Activated naive CD4-positive, alpha-beta T cell treated with anti-CD3 and anti-CD28 coated beads for 36 hours (primary cell): Measurements from ENCODE around the gene FOXG1. TPM values are rescaled to one million over a fixed set of nuclear protein-coding genes. Genes with fewer than 3 reads are reported as not detected.

Experiments
- CTCF ChIA-PET: fragments of 350-600 bp; sonication (Branson Sonifier 250); formaldehyde crosslinking; loops from one replicate; lab custom pipeline; 2021; ENCODE audit warnings: antibody characterized with exemption; lab: Charles Lee
- DNase-seq: peaks from one replicate; pipeline ENCODE4 v3.0.0-alpha.2; 2020
- H3K27ac Mint-ChIP-seq: one replicate; pipeline ENCODE4 v1.8.0; 2021; ENCODE audit warnings: mild to moderate bottlenecking, mixed read lengths
- H3K27me3 Mint-ChIP-seq: one replicate; pipeline ENCODE4 v1.8.0; 2021; ENCODE audit warnings: low read depth, mixed read lengths
- H3K36me3 Mint-ChIP-seq: one replicate; pipeline ENCODE4 v1.8.0; 2021; ENCODE audit warnings: low read depth, mixed read lengths
- H3K4me1 Mint-ChIP-seq: one replicate; pipeline ENCODE4 v1.8.0; 2021; ENCODE audit warnings: low read depth, mixed read lengths
- H3K4me3 Mint-ChIP-seq: one replicate; pipeline ENCODE4 v1.8.0; 2021; ENCODE audit warnings: mild to moderate bottlenecking, moderate library complexity, mixed read lengths
- H3K9me3 Mint-ChIP-seq: one replicate; pipeline ENCODE4 v1.8.0; 2021; ENCODE audit warnings: mixed read lengths
- intact Hi-C: fragments of 100-400 bp; cut with micrococcal nuclease; formaldehyde crosslinking; loops from one replicate; pipeline ENCODE4 v1.15.1; 2023
- total RNA-seq, 2 experiments: library from RNA; stranded (reverse); gene quantifications; one replicate each; pipeline ENCODE4 v1.2.3, GENCODE V29; 2021

Gene FOXG1
- total RNA-seq, 2 experiments from 2014 or later, result not detected

DNA sequence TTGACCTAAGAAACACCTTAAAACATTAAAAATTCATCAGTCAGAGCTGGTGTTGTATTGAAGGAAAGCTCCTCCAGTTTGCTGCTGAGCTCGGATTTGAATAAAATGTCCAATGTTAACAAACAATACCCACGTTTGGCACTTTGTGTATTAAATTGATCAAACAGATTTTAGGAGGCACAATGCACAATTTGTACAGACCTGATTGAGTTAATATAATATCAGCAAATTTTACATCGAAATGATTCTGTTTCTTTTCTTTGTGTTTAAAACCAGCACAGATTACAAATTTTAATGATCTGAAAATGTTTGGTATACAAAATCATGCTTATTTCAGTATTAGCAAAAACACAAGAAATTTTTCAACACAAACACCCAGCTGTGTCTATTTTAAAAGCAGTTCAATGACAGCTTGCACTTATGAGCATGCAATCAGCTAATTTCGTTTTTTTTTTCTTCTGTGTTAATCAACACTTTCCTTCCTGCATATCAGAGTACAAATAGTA, 2.8 kb upstream of the FOXG1 start:
- H3K27me3 Mint-ChIP-seq, result peaks cover 73% of the 10 kb centered on the region
- DNase-seq, result no peak
- peaks cover 22% of the 10 kb centered on the region for H3K4me1 Mint-ChIP-seq
- no peaks in the 10 kb centered on the region for H3K9me3 Mint-ChIP-seq
- peaks cover 9% of the 10 kb centered on the region for H3K36me3 Mint-ChIP-seq
- intact Hi-C loops, result no loop called here
- CTCF ChIA-PET, result interaction anchor here (0.8 kb wide), 1 partner anchor 17 kb away, joined by 3 read pairs; no protein-coding TSS in a partner anchor
- H3K27ac Mint-ChIP-seq, result no peak overlapping the region
- no peak overlapping the region for H3K4me3 Mint-ChIP-seq

DNA sequence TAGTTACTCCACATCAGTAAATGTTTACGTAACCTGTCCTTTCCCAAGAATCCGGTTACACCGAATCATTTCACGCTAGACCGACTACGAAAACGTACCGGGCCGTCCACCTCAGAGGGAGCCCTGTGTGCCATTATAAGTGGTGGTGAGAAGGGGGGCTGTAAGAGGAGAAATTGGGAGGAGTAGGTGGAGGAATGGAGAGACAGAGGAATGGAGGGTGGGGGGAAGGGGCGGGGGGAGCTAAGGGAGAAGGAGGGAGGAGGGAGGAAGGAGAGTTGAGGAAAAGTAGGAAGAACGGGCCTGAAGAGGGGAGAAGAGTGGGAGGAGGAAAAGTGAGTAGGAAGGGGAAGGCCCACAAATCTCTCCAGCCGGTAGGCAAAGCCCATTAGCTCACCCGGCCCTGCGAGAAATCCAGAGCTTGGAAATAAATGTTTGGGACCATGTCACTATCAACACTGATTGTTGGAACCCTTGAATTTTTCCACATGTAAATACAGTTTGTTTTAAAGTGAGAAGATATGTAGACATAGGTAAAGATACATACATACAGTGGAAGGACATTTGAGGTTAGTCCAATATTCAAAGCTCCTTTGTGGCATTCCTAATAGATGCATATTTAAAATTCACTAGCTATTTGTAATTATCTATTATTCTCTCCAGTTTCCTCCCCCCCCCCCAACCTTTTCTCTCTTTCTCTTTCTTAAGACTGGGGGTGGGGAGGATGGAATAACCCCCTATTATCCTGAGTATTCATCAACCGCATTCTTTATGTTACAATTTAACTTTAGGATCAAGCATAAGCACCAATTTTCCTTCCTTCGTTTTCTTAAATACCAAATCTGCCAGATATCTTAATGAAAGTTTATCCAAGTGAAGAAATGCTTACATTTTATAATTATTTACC, 2.1 kb upstream of the FOXG1 start:
- Mint-ChIP-seq H3K36me3 (peaks cover 8% of the 10 kb centered on the region), H3K9me3 (no peaks in the 10 kb centered on the region), H3K27me3 (peaks cover 74% of the 10 kb centered on the region), H3K4me3 (no peak overlapping the region), H3K27ac (no peak overlapping the region), H3K4me1 (peaks cover 22% of the 10 kb centered on the region)
- intact Hi-C loops, result no loop called here
- CTCF ChIA-PET, result interaction anchor here (0.6 to 0.8 kb wide), 2 partner anchors 16 to 735 kb away, joined by 3 read pairs; no protein-coding TSS in a partner anchor
- no peak for DNase-seq

DNA sequence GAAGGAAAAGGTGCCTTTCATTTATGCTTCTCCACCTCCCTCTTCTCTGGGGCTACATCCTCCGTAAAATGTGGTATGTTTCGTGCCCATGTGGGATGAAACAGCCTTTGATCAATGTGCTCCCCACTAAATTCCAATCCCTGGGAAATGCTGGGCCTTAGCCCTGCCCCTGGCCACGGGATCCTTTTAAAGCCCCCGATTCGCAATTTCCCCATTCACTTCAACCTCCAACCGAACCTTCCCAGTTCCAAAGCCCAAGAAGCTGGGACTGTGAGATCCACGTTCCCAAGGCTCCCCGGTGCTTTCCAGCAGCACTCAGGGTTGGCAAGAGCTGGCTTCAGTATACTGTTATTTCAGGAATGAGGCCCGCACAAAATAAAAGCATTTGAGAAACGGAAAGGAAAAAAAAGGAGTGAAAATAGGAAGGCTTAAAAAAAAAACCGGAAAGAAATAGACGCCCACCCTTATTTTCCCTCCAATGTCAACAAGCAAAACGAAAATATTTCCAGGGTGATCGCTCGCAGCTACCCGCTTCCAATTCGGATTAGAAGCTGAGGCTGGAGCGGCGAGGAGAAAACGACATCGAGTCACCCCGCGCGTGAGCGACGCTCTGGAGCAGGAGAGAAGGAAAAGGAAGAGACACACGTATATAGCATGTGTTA, 1.3 kb upstream of the FOXG1 start:
- Mint-ChIP-seq H3K27me3 (peaks cover 66% of the 10 kb centered on the region), H3K9me3 (no peaks in the 10 kb centered on the region), H3K36me3 (peaks cover 8% of the 10 kb centered on the region), H3K27ac (no peak overlapping the region), H3K4me1 (peaks cover 22% of the 10 kb centered on the region), H3K4me3 (no peak overlapping the region)
- DNase-seq, result no peak
- CTCF ChIA-PET, result interaction anchor here (0.6 to 1.0 kb wide), 3 partner anchors 17 to 734 kb away, joined by 3 to 5 read pairs (median 3); no protein-coding TSS in a partner anchor
- intact Hi-C loops, result no loop called here

GRCh38 chr14:28765831-28766468, 637 bp upstream of the FOXG1 start:
- no peaks in the 10 kb centered on the region for H3K9me3 Mint-ChIP-seq

GRCh38 chr14:28767030-28767852, 654 bp downstream of the FOXG1 start:
- H3K4me1 Mint-ChIP-seq, result peaks cover 22% of the 10 kb centered on the region
- peak overlapping the region; percentile 21 for H3K4me3 Mint-ChIP-seq
- intact Hi-C loops, result no loop called here
- peaks cover 61% of the 10 kb centered on the region for H3K27me3 Mint-ChIP-seq
- H3K9me3 Mint-ChIP-seq, result no peaks in the 10 kb centered on the region
- DNase-seq, result no peak
- peaks cover 8% of the 10 kb centered on the region for H3K36me3 Mint-ChIP-seq
- no peak overlapping the region for H3K27ac Mint-ChIP-seq
- CTCF ChIA-PET, result no interaction called here

More at GRCh38 chr14:28765831-28766468, 637 bp upstream of the FOXG1 start:
- DNase-seq, result no peak
- CTCF ChIA-PET, result interaction anchor here (0.6 to 1.0 kb wide), 2 partner anchors 16 to 25 kb away, joined by 3 to 5 read pairs; no protein-coding TSS in a partner anchor
- peaks cover 22% of the 10 kb centered on the region for H3K4me1 Mint-ChIP-seq
- intact Hi-C loops, result no loop called here
- H3K27me3 Mint-ChIP-seq, result peaks cover 68% of the 10 kb centered on the region
- H3K27ac Mint-ChIP-seq, result no peak overlapping the region
- peak overlapping the region; percentile 41 for H3K4me3 Mint-ChIP-seq
- peaks cover 8% of the 10 kb centered on the region for H3K36me3 Mint-ChIP-seq

DNA sequence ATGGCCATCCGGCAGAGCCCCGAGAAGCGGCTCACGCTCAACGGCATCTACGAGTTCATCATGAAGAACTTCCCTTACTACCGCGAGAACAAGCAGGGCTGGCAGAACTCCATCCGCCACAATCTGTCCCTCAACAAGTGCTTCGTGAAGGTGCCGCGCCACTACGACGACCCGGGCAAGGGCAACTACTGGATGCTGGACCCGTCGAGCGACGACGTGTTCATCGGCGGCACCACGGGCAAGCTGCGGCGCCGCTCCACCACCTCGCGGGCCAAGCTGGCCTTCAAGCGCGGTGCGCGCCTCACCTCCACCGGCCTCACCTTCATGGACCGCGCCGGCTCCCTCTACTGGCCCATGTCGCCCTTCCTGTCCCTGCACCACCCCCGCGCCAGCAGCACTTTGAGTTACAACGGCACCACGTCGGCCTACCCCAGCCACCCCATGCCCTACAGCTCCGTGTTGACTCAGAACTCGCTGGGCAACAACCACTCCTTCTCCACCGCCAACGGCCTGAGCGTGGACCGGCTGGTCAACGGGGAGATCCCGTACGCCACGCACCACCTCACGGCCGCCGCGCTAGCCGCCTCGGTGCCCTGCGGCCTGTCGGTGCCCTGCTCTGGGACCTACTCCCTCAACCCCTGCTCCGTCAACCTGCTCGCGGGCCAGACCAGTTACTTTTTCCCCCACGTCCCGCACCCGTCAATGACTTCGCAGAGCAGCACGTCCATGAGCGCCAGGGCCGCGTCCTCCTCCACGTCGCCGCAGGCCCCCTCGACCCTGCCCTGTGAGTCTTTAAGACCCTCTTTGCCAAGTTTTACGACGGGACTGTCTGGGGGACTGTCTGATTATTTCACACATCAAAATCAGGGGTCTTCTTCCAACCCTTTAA, 1.5 kb downstream of the FOXG1 start:
- H3K9me3 Mint-ChIP-seq, result peaks cover under 1% of the 10 kb centered on the region
- peak overlapping the region; percentile 21 for H3K4me3 Mint-ChIP-seq
- peaks cover 22% of the 10 kb centered on the region for H3K4me1 Mint-ChIP-seq
- intact Hi-C loops, result no loop called here
- no peak for DNase-seq
- no peak overlapping the region for H3K27ac Mint-ChIP-seq
- CTCF ChIA-PET, result no interaction called here
- H3K36me3 Mint-ChIP-seq, result peaks cover 8% of the 10 kb centered on the region
- peaks cover 63% of the 10 kb centered on the region for H3K27me3 Mint-ChIP-seq

GRCh38 chr14:28769276-28769880, 2.8 kb downstream of the FOXG1 start:
- peaks cover 26% of the 10 kb centered on the region for H3K4me1 Mint-ChIP-seq
- H3K27me3 Mint-ChIP-seq, result peaks cover 66% of the 10 kb centered on the region
- H3K4me3 Mint-ChIP-seq, result no peak overlapping the region
- no peak overlapping the region for H3K27ac Mint-ChIP-seq
- H3K9me3 Mint-ChIP-seq, result peaks cover 4% of the 10 kb centered on the region
- H3K36me3 Mint-ChIP-seq, result peaks cover 15% of the 10 kb centered on the region
- DNase-seq, result no peak
- CTCF ChIA-PET, result no interaction called here
- intact Hi-C loops, result no loop called here

DNA sequence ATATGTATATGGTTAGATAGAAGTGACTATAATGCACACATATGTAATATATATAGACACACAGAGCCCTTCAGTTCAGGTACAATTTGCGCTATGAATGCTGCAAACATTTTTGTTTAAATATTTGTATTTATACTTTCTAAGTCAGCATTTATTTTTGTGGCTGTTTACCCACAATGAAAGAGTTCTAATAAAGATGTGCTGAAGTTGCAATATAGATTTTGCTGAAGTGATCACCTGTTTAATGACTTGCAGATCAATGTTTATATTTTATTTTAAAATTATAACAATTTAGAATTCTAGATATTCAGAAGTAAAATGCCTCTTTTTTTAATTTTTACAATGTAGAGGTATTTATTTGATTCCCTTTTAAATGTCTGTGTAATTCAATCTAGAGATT, 3.5 kb downstream of the FOXG1 start:
- no peak for DNase-seq
- CTCF ChIA-PET, result no interaction called here
- Mint-ChIP-seq H3K9me3 (peaks cover 6% of the 10 kb centered on the region), H3K36me3 (peaks cover 15% of the 10 kb centered on the region), H3K27ac (no peak overlapping the region), H3K27me3 (peaks cover 69% of the 10 kb centered on the region), H3K4me1 (peaks cover 25% of the 10 kb centered on the region), H3K4me3 (no peak overlapping the region)
- intact Hi-C loops, result no loop called here

DNA sequence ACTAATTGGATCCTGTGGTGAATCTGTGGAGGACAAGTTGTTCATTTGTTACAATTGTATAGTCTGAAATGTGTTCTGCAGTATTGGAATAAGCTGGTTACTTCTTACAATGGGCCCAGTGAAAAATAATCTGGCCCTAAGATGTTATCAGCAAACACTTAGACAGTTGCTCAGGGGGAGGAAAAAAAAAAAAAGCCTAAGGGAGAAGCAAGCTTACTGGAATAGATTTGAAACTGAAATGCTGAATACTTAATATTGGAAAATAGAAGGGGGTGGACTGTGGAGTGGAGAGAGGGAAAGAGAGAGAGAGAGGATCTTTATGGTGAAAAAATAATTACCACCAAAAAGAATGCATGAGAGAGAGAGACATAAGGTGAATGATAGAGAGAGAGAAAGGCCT, 4.0 kb downstream of the FOXG1 start:
- DNase-seq, result no peak
- CTCF ChIA-PET, result interaction anchor here (0.6 kb wide), 1 partner anchor 41 kb away, joined by 3 read pairs; no protein-coding TSS in a partner anchor
- Mint-ChIP-seq H3K27me3 (peaks cover 69% of the 10 kb centered on the region), H3K27ac (no peak overlapping the region), H3K36me3 (peaks cover 15% of the 10 kb centered on the region), H3K4me1 (peaks cover 20% of the 10 kb centered on the region), H3K4me3 (no peak overlapping the region), H3K9me3 (peaks cover 6% of the 10 kb centered on the region)
- intact Hi-C loops, result no loop called here

GRCh38 chr14:28771168-28771567, 4.6 kb downstream of the FOXG1 start:
- Mint-ChIP-seq H3K27ac (no peak overlapping the region), H3K4me3 (no peak overlapping the region), H3K27me3 (peaks cover 71% of the 10 kb centered on the region), H3K9me3 (peaks cover 6% of the 10 kb centered on the region), H3K4me1 (peaks cover 16% of the 10 kb centered on the region), H3K36me3 (peaks cover 13% of the 10 kb centered on the region)
- intact Hi-C loops, result no loop called here
- CTCF ChIA-PET, result interaction anchor here (0.6 kb wide), 1 partner anchor 41 kb away, joined by 3 read pairs; no protein-coding TSS in a partner anchor
- no peak for DNase-seq
